ENCODE measurements around the gene PCCA. TPM values are rescaled to one million over a fixed set of nuclear protein-coding genes. Genes with fewer than 3 reads are reported as not detected.
A peak's percentile ranks its signal among the peaks of the same experiment; 100 is the strongest.

Gene PCCA
- total RNA-seq, 2 donors from 2014 or later = 19.6 to 38.6 TPM

DNA sequence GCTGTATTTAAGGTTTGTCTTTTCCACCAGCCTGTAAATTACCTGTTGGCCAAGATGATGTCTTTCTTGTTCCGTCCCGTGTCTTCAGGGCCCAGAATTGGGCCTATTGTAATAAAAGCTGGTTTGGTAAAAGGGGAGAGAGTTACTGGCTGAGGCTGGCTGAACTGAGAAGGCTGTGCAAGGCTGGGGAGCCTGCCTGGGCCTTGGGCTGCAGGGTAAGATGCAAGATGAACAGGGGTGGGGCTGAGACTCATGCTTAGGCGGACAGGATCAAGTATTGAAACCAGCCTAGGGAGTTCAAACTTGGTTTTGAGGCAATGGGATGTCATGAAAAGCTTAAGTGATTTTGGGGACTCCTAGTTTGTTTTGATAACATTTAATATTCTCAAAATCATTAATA is 142.3 kb downstream of the PCCA start:
- Histone ChIP-seq H3K36me3 (no peaks in the 10 kb centered on the region), H3K4me3 (no peak overlapping the region), H3K9me3 (no peaks in the 10 kb centered on the region), H3K27me3 (no peaks in the 10 kb centered on the region), H3K27ac (no peak overlapping the region), H3K4me1 (peaks cover 0 to 29% of the 10 kb centered on the region in 2 donors)
- DNase-seq (ENCODE audit: low spot score) = no peak
- TF ChIP-seq, protein P1, sequence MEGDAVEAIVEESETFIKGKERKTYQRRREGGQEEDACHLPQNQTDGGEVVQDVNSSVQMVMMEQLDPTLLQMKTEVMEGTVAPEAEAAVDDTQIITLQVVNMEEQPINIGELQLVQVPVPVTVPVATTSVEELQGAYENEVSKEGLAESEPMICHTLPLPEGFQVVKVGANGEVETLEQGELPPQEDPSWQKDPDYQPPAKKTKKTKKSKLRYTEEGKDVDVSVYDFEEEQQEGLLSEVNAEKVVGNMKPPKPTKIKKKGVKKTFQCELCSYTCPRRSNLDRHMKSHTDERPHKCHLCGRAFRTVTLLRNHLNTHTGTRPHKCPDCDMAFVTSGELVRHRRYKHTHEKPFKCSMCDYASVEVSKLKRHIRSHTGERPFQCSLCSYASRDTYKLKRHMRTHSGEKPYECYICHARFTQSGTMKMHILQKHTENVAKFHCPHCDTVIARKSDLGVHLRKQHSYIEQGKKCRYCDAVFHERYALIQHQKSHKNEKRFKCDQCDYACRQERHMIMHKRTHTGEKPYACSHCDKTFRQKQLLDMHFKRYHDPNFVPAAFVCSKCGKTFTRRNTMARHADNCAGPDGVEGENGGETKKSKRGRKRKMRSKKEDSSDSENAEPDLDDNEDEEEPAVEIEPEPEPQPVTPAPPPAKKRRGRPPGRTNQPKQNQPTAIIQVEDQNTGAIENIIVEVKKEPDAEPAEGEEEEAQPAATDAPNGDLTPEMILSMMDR (IDR thresholded peaks at IDR 0.05) = no peak

DNA sequence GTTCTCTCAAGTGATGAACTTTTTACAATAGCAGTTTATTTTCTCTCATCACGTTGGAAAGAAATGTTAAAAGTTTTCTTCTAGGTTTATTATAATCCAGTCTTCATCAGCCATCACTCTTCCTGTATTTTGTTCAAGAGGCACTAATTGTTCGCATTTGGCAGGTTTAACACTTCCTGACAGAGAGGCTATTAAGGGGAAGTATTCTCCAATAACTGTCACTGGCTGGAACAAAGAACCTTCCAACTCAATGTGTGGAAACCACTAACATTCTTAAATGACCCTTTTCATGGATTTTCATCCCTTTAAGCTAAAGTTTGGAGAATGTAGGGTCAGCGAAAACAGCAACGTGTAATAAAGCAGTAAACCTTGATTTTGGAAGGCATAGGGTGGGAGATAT is 145.1 kb downstream of the PCCA start:
- no peak overlapping the region for H3K27ac ChIP-seq
- no peaks in the 10 kb centered on the region for H3K9me3 ChIP-seq
- H3K4me3 ChIP-seq = no peak overlapping the region
- peaks cover 0 to 29% of the 10 kb centered on the region in 2 donors for H3K4me1 ChIP-seq
- TF ChIP-seq, protein P1 (IDR thresholded peaks at IDR 0.05) = no peak
- no peaks in the 10 kb centered on the region for H3K27me3 ChIP-seq
- DNase-seq (ENCODE audit: low spot score) = no peak
- H3K36me3 ChIP-seq = no peaks in the 10 kb centered on the region

DNA sequence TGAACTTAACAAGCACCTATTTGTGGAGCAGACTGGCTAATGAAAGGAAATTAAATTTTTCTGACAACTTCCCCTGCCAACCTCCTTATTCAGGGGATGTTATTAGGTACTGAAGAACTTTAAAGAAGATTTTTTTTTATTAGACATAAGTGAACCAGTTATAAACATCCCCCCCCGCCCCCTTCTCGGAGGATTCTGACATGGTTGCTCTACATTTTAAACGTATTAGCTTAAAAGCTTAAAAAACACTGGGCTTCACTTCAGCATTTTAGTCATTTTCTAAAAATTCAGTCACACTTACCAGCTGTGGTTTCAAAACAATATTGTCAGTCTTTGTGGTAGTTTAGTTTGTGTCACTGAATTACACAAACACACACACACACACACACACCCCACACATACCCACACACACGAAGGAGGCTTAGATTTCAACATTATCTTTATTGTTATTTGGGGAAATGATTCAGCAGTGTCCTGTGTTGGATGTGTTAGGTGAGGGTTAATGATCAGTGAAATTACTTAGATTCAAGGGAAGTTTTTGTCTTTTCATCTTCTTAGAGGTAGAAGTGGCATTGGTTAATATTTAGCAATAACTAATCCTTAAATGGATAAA is 145.7 kb downstream of the PCCA start:
- no peak for DNase-seq (ENCODE audit: low spot score)
- H3K4me3 ChIP-seq = no peak overlapping the region
- no peaks in the 10 kb centered on the region for H3K36me3 ChIP-seq
- TF ChIP-seq, protein P1 (IDR thresholded peaks at IDR 0.05) = no peak
- H3K9me3 ChIP-seq = no peaks in the 10 kb centered on the region
- H3K27me3 ChIP-seq = no peaks in the 10 kb centered on the region
- H3K27ac ChIP-seq = no peak overlapping the region
- H3K4me1 ChIP-seq = peaks cover 0 to 28% of the 10 kb centered on the region in 2 donors

DNA sequence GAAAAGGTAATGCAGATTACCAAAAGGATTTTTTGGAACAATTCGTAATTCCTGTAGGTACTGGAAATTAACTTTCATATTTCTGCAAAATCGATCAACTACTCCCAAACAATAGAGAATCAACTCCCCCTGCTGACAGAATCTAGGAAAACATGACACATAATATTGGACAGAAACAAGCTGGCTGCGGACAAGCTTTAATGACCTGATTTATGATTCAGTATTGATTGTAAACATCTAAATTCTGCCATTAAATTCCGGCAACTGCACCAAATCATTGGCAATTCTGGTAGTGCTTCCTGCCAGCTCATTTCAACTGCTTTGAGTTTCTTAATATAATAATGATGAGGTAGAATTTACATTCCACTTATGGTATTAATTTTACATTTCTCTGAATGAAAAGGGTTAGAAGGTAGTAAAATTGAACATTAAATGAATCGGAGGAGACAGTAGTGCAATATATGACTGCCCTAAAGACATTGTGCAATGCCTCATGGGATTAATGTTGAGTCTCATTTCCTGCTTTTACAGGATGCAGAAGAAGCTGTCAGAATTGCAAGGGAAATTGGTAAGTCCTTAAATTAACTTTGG is 146.5 kb downstream of the PCCA start:
- no peaks in the 10 kb centered on the region for H3K9me3 ChIP-seq
- no peaks in the 10 kb centered on the region for H3K36me3 ChIP-seq
- no peak overlapping the region for H3K4me3 ChIP-seq
- no peaks in the 10 kb centered on the region for H3K27me3 ChIP-seq
- peaks cover 0 to 20% of the 10 kb centered on the region in 2 donors for H3K4me1 ChIP-seq
- no peak overlapping the region for H3K27ac ChIP-seq
- no peak for DNase-seq (ENCODE audit: low spot score)
- TF ChIP-seq, protein P1 (IDR thresholded peaks at IDR 0.05) = peak; percentile 35 to 68

DNA sequence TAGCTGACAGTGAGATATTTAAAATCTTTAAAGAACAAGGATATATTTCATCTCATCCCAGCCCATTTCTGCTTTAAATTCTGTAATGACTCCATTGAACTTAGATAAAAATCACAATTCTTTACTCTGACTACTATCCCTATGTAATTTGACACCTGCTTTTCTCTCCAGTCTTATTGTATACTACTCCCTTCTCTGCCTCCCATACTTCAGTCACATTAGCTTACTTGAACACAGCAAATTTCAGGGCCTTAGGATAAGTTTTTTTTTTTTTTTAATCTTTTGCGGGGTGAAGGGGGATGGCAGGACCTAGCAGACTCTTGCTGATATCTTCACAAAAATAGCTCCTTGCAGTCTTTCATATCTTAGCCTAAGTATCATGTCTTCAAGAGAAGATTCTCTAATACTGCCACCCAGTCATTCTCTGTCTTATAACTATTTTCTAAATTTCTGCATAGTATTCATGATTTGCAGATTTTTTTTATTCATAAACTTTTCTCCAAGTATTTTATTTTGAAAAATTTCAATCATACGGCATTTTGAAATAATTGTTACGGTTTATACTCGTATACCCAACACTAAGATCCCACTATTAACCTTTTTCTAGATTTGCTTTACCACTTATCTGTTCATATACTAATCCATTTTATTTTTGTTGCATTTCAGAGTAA is 151.4 kb downstream of the PCCA start:
- H3K4me3 ChIP-seq = no peak overlapping the region
- no peak overlapping the region for H3K27ac ChIP-seq
- no peaks in the 10 kb centered on the region for H3K27me3 ChIP-seq
- no peaks in the 10 kb centered on the region for H3K9me3 ChIP-seq
- TF ChIP-seq, protein P1 (IDR thresholded peaks at IDR 0.05) = no peak
- DNase-seq (ENCODE audit: low spot score) = no peak
- peaks cover 0 to 6% of the 10 kb centered on the region in 2 donors for H3K4me1 ChIP-seq
- no peaks in the 10 kb centered on the region for H3K36me3 ChIP-seq
